ENCODE results near the gene CCNB2.

CCNB2 gene

GRCh38 chr15:59166601-59167265 lies 61.8 kb downstream of the CCNB2 start:
- DNase-seq (ENCODE audit: low spot score), result no peak

- DNase-seq (ENCODE audit: low spot score), result no peak
These were observed 63.6 kb downstream of the CCNB2 start for GRCh38 chr15:59168536-59168935.

GRCh38 chr15:59169251-59169708 lies 64.3 kb downstream of the CCNB2 start:
- DNase-seq (ENCODE audit: low spot score), result no peak

GRCh38 chr15:59170295-59171066 lies 65.5 kb downstream of the CCNB2 start:
- DNase-seq (ENCODE audit: low spot score), result no peak

GRCh38 chr15:59171067-59171397 lies 66.1 kb downstream of the CCNB2 start:
- DNase-seq (ENCODE audit: low spot score), result no peak

GRCh38 chr15:59172289-59172901 lies 67.4 kb downstream of the CCNB2 start:
- DNase-seq (ENCODE audit: low spot score), result no peak

- no peak for DNase-seq (ENCODE audit: low spot score)
These were observed 68.2 kb downstream of the CCNB2 start for GRCh38 chr15:59173194-59173593.

- DNase-seq (ENCODE audit: low spot score), result no peak
These were observed 69.3 kb downstream of the CCNB2 start for GRCh38 chr15:59174151-59174834.

Small RNA genes lying within 50 kb of the gene (small RNA-seq; reads per million reads assigned to genes)
- 0 reads per million in 2 experiments for gene MIR2116

Measured in SK-N-DZ (cell line).